Measurements from ENCODE around the gene MRPS18A.
A peak's percentile ranks its signal among the peaks of the same experiment; 100 is the strongest.

The MRPS18A gene

GRCh38 chr6:43687437-43688347 lies at the start of gene MRPS18A:
TSS of gene MRPS18A (minus strand) at chr6:43687791. CDS start at chr6:43687779, 12 bp downstream.
- peak; percentile 89 for DNase-seq

DNA sequence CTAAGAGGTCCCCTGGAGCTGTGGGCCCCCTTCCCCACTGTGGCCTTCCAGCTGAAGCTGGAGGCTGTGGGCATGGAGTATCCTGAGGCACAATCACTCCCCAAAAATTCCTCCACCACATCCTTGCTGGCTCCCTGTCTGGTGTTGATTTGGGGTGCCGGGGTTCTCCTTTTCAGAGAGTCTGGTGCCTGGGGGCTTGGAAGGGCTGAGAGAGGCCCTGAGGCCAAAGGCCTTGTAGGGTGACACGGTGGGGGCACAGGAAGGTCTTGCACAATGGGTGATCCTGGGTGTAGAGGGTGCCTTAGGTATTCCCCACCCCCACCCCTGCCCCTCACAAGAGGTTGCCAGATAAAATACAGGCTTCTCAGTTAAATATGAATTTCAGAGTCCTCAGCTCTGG lies 49.3 kb upstream of the MRPS18A start:
- no peak for DNase-seq

DNA sequence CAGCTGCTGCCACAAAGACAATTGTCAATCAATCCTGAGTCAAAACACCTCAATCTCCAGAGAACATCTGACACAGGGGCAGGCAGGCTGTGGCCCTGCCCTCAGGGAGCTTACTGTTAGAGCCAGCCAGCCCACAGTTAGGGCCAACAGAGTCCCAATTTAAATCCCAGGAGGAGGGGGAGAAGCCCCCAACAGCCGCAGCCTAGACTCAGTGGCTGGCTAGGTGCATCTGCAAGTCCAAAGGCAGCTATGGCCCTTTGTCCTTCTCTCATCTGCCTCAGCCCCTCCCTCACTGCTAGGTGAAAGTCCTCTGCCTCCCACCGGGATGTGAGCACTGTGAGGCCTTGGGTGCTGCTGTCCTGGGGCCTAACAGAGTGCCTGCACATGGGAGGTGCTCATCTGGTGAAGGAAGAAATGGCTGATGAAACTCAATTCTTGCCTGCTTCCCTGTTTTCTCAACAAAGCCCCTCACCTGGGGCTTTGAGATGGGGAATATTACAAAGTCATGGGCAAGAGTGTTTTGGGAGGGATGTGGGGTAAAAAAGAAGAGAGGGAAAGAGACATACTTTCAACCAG lies 48.7 kb upstream of the MRPS18A start:
- DNase-seq, result no peak

GRCh38 chr6:43735642-43736199 lies 48.1 kb upstream of the MRPS18A start:
- no peak for DNase-seq

DNA sequence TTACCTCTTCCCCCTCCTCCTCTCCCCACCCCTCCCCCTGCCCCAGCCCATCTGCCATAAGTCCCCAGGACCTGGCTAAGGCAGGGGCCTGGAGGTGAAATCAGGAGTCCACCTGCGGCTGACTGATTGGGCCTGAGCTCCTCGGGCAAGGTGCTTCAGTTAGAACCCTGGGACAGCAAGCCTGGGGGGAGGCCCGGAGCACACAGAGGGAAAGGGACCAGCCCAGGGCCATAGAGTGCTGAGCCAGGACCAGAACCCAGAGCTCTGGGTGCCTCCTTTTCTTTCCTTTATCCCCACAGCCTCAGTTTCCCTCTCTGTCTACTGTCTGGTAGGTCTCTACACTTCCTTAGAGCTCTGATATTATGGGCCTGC lies 46.7 kb upstream of the MRPS18A start:
- DNase-seq, result no peak

DNA sequence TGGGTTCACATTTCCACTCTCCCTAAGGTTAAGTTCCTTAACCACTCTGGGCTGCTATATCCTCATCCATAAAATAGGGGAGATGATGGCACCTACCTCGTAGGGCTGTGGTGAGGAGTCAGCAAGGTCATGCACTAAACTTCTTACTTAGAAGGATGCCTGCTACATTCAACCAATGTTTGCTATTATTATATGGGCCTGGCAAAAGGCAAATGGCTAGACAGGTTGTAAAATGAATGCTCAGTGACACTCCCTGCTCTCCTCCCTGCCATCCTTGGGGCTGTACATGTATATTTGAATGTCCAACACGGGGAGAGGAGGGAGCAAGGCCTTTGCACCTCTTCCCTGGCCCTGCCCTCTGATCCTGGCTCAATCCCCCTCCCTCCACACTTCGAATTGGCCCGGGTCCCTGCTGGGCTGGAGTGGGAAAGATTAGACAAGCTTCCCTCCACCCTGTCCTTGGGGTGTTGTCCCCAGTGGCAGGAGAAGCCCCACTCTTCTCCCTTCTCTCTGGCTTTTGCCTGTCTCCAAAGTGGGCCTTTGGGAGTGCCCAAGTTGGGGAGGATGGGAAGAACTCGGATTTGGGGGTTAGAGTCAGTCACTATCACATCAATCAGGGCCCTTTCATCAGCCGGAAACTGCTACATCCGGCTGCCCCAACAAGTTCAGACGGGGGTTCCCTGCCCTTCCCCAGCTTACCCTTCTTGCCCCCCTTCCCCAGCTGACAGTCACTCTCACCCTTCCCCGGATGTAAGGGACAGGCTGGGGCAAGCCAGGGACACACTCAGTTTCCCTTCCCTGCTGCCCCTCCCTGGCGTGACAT lies 46.1 kb upstream of the MRPS18A start:
- peak; percentile 54 for DNase-seq

DNA sequence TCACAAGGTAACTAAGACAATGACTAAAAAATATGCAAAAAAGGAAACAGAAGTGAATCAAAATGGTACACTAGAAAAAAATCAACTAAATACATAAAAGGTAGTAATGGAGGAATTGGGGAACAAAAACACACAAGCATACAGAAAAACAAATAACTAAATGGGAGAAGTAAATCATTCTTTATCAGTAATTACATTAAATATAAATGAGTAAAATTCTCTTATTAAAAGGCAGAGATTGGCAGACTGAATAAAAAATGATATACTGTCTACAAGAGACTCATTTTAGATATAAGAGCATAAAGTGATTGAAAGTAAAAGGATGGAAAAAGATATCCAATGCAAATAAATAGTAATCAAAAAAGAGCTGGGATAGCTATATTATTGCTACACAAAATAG lies 43.0 kb upstream of the MRPS18A start:
- DNase-seq, result no peak

- no peak for DNase-seq
Observed at GRCh38 chr6:43729537-43729936, 41.9 kb upstream of the MRPS18A start.

GRCh38 chr6:43728586-43728985 lies 41.0 kb upstream of the MRPS18A start:
- DNase-seq, result no peak

GRCh38 chr6:43727634-43728033 lies 40.0 kb upstream of the MRPS18A start:
- no peak for DNase-seq

GRCh38 chr6:43725643-43726580 lies 38.3 kb upstream of the MRPS18A start:
- DNase-seq, result peak; percentile 39

GRCh38 chr6:43724914-43725642 lies 37.5 kb upstream of the MRPS18A start:
- peak; percentile 99 for DNase-seq

DNA sequence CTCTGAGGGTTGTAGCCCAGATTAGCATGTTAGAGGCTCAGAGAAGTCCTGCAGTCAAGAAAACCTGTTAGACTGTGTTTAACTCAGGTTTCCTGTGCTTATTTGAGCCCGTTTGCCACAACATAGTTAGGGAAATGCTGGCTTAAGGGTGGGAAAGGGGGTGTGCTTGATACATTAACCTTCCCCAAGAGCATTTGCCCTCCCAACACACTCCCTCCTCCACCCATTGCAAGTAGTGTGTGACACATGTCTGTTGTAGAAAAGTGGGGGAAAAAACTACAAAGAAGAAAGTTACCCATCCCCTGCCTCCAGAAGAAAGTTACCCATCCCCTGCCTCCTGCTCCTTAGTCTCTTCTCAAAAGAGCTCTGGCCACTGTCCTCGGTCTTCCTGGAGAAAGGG lies 36.8 kb upstream of the MRPS18A start:
- peak; percentile 38 for DNase-seq

GRCh38 chr6:43723737-43724295 lies 36.2 kb upstream of the MRPS18A start:
- peak; percentile 95 for DNase-seq

GRCh38 chr6:43722920-43723545 lies 35.4 kb upstream of the MRPS18A start:
- DNase-seq, result no peak

DNA sequence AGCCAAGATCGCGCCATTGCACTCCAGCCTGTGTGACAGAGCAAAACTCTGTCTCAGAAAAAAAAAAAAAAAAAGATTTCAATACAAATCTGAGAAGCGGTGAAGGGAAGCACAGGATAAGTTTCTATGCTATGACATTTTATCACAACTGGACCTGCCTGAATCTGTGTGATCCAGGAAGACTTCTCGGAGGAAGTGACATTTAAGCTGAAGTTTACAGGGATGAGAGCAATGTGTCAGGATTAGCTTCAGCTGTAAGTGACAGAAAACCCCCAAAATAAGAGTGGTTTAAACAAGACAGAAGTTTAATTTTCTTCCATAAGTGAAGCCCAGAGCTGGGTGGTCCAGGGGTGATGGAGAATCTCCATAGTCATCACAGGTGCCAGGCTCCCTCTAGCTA lies 33.4 kb upstream of the MRPS18A start:
- no peak for DNase-seq

DNA sequence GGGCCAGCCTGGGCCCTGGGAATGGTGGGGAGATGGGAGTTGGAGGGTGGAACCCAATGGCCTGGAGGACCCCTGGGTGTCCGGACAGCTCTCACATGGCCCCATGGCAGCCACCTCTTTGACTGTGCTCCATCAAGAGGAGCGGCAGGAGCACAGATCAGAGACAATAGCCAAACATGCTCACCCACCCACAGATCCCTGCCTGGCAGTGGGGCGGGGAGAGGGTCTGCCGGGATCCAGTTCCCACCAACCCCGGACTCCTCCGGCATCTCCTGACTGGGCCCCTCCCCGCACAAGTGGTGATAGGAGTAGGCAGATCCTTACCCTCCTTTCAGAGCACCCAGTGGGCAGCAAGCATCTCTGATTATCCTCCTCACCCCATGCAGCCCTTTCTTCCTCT lies 31.9 kb upstream of the MRPS18A start:
- no peak for DNase-seq

DNA sequence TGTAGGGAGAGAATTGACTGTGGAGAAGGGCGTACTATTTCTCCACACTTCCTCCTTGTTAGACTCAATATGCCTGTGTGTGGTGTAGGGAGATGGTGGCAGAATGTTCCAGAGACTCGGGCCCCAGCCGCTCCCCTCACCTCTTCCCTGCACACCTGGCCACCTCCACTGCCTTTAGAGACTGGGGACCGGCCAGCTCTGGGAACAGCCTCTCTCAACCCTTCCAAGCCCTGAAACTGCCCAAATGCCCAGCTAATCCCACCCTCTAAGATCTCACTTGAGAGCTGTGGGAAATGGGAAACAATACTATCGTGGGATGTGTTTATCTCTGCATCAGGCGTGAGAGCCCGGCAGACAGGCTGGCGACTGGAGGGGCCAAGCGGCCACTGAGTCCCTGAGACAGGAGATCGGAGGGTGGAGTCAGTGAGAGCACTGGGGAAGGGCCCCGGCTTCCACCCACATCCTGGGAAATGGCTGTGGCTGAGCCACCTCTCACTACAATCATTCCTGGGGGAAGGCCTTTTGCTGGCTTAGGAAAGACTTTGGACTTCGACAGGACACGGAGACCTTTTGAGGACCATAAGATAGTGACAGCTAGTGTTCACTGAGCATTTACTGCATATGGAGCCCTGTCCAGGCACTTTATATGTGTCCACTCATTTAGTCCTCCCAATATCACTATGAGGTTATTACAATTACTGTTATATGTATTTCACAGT lies 31.0 kb upstream of the MRPS18A start:
- DNase-seq, result no peak

DNA sequence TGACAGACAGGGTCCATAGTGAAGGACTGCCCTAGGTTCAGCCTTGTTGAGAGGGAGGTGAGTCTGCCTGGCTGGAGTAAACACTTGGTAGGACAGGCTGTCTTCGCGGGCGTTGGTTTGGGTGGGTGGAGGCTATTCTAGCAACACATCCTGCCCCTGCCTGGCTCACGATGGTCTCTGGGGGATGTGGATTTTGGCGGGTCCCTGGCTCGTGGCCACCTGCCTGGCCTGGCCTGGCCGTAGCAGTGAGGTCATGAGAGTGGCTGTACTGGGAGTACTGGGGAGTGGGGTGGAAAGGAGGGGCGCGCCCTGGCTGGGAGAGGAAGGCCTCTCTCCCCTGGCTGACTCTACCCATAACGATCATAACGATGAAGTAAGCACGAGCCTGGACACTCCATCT lies 30.2 kb upstream of the MRPS18A start:
- DNase-seq, result no peak

GRCh38 chr6:43717389-43717788 lies 29.8 kb upstream of the MRPS18A start:
- DNase-seq, result no peak

All from hematopoietic multipotent progenitor cell treated with erythropoietin and hydrocortisone succinate and interleukin-3 and kit ligand, for 6 days (in vitro differentiated cells).